ENCODE data around the gene CLBA1. TPM values are rescaled to one million over a fixed set of nuclear protein-coding genes. Genes with fewer than 3 reads are reported as not detected.

CLBA1 gene
- total RNA-seq, 2 experiments from 2014 or later = 1.2 TPM

- Mint-ChIP-seq H3K4me3 (no peak overlapping the region), H3K27ac (no peak overlapping the region), H3K4me1 (peaks cover 14% of the 10 kb centered on the region), H3K9me3 (no peaks in the 10 kb centered on the region), H3K27me3 (peaks cover 5% of the 10 kb centered on the region), H3K36me3 (no peaks in the 10 kb centered on the region)
- DNase-seq = no peak
- ATAC-seq (ENCODE audit: low read depth) = no peak
- POLR2A ChIA-PET = interaction anchor here (4.5 kb wide), 1 partner anchor 24 kb away, joined by 24 read pairs; the partner anchor contains the start of gene CDCA4
Measured at GRCh38 chr14:105043641-105044040, 58.1 kb downstream of the CLBA1 start.

Other genes with a start within 250 kb of the CLBA1 start
- 100 to 1,000 TPM; 110 to 126 TPM for gene SIVA1, start 232.6 kb upstream of the CLBA1 start, total RNA-seq
- gene AKT1, start 190.0 kb upstream of the CLBA1 start, total RNA-seq = 100 to 1,000 TPM; 178 to 181 TPM
- gene ZBTB42, start 184.7 kb upstream of the CLBA1 start, total RNA-seq = 1 to 10 TPM; 6.7 to 6.9 TPM
- 1 to 10 TPM; 5.7 to 6.3 TPM for gene CEP170B, start 120.5 kb upstream of the CLBA1 start, total RNA-seq
- gene PLD4, start 60.9 kb upstream of the CLBA1 start, total RNA-seq = under 1 TPM in 1 of 2 experiments, not detected in 1; 0.06 TPM
- under 1 TPM; 0.06 TPM for gene AHNAK2, start 7.4 kb upstream of the CLBA1 start, total RNA-seq
- gene CDCA4, start 35.3 kb downstream of the CLBA1 start, total RNA-seq = 10 to 100 TPM; 51.7 to 53.3 TPM
- gene GPR132, start 79.6 kb downstream of the CLBA1 start, total RNA-seq = 10 to 100 TPM; 43.5 to 46.6 TPM
- gene JAG2, start 183.0 kb downstream of the CLBA1 start, total RNA-seq = 1 to 10 TPM; 1.8 to 3.2 TPM
- 10 to 100 TPM; 23.3 to 28.0 TPM for gene NUDT14, start 195.5 kb downstream of the CLBA1 start, total RNA-seq

Data from activated naive CD8-positive, alpha-beta T cell treated with anti-CD3 and anti-CD28 coated beads, Interleukin-2, amount 10 ng/mL, durations not matched to agents 7 days and 5 days (primary cell).